SK-N-SH treated with all-trans-retinoic acid at 6 μM for 48 hours (cell line): Measurements from ENCODE around the gene ALK.

Experiments used
- ARNTL ChIP-seq: fragments of 450-650 bp; formaldehyde crosslinking; IDR thresholded peaks from 2 replicates; pipeline ENCODE4 v1.5.0; 2020; ENCODE audit warnings: low read depth, mild to moderate bottlenecking, moderate library complexity, borderline replicate concordance
- CREB5 ChIP-seq: fragments of 250-450 bp; sonication (Bioruptor Pico); IDR thresholded peaks from 2 replicates; pipeline ENCODE4 v1.5.1; 2020; ENCODE audit warnings: low read depth, mild to moderate bottlenecking, moderate library complexity
- OSR1 ChIP-seq: fragments of 250-450 bp; sonication (Bioruptor Pico); IDR thresholded peaks from 2 replicates; pipeline ENCODE4 v1.8.0; 2022; ENCODE audit warnings: moderate library complexity, mild to moderate bottlenecking, inconsistent platforms
- PATZ1 ChIP-seq: fragments of 250-450 bp; sonication (Bioruptor Pico); IDR thresholded peaks from 2 replicates; pipeline ENCODE4 v1.8.0; 2020; ENCODE audit warnings: mild to moderate bottlenecking, moderate library complexity, borderline replicate concordance
- PPARA ChIP-seq: fragments of 250-450 bp; sonication (Bioruptor Pico); IDR thresholded peaks from 2 replicates; pipeline ENCODE4 v1.5.0; 2020; ENCODE audit warnings: mild to moderate bottlenecking, borderline replicate concordance
- RARB ChIP-seq: fragments of 250-450 bp; sonication (Bioruptor Pico); IDR thresholded peaks from 2 replicates; pipeline ENCODE4 v1.8.0; 2021; ENCODE audit warnings: mild to moderate bottlenecking, moderate library complexity
- ZNF565 ChIP-seq: fragments of 450-650 bp; formaldehyde crosslinking; conservative IDR thresholded peaks from 2 replicates; pipeline ENCODE4 v1.5.0; 2020; ENCODE audit warnings: low read depth, mild to moderate bottlenecking, moderate library complexity

- no peak for TF ChIP-seq OSR1 (CRISPR knock-in tag)
- TF ChIP-seq RARB: no peak
- TF ChIP-seq PPARA (CRISPR knock-in tag): no peak
- TF ChIP-seq ZNF565: no peak
- no peak for TF ChIP-seq CREB5 (CRISPR knock-in tag)
- no peak for TF ChIP-seq ARNTL (CRISPR knock-in tag)
- TF ChIP-seq PATZ1 (CRISPR knock-in tag): no peak
Measured at GRCh38 chr2:29242621-29243375, 678.6 kb downstream of the ALK start.
